AG04449 (cell line): Measurements from ENCODE around the gene NHERF1.

ENCODE experiments used
- CTCF ChIA-PET: fragments of 350-600 bp; formaldehyde crosslinking; extraction: SDS; loops from one replicate; lab custom pipeline; 2021; ENCODE audit warnings: antibody characterized with exemption; lab: Yijun Ruan, JAX
- POLR2A ChIA-PET: fragments of 400-600, 350-600 bp; formaldehyde crosslinking; extraction: SDS; loops from one replicate; lab custom pipeline; 2020; ENCODE audit warnings: antibody characterized with exemption, inconsistent platforms; lab: Yijun Ruan, JAX
- DNase-seq: peaks from one replicate; pipeline ENCODE4 v3.0.0-alpha.2; 2010; ENCODE audit warnings: low read depth, low spot score
- H3K4me3 ChIP-seq: 2 replicates; pipeline ENCODE4 v1.5.1; 2011; ENCODE audit warnings: low read depth, mild to moderate bottlenecking, control low read depth, low read length
- TF ChIP-seq, protein P1 (sequence below): IDR thresholded peaks from one replicate; pipeline ENCODE4 v1.5.1; 2011; ENCODE audit warnings: mild to moderate bottlenecking, moderate library complexity, low read length, control low read depth, inconsistent platforms; ENCODE audit not compliant: insufficient read depth; ENCODE audit errors: missing control alignments

Gene NHERF1

DNA sequence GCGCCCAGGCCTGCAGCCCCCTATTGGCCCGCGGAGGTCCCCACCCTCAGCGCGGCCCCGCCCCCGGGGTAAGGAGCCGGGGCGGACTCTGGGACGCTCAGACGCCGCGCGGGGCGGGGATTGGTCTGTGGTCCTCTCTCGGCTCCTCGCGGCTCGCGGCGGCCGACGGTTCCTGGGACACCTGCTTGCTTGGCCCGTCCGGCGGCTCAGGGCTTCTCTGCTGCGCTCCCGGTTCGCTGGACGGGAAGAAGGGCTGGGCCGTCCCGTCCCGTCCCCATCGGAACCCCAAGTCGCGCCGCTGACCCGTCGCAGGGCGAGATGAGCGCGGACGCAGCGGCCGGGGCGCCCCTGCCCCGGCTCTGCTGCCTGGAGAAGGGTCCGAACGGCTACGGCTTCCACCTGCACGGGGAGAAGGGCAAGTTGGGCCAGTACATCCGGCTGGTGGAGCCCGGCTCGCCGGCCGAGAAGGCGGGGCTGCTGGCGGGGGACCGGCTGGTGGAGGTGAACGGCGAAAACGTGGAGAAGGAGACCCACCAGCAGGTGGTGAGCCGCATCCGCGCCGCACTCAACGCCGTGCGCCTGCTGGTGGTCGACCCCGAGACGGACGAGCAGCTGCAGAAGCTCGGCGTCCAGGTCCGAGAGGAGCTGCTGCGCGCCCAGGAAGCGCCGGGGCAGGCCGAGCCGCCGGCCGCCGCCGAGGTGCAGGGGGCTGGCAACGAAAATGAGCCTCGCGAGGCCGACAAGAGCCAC, at the start of gene NHERF1:
NHERF1 (plus strand) TSS at position 100 of the 750 bp plus-strand sequence; CDS start at position 319, 219 bp downstream.
- ChIA-PET CTCF (interaction anchor here (0.7 to 4.7 kb wide), 12 partner anchors 11 to 121 kb away, joined by 3 to 185 read pairs (median 8); partner anchors contain the start of genes GRIN2C, NAT9 and RAB37), POLR2A (interaction anchor here (0.8 to 2.5 kb wide), 2 partner anchors 12 to 25 kb away, joined by 3 to 10 read pairs; no protein-coding TSS in a partner anchor)
- DNase-seq: peak; percentile 38
- TF ChIP-seq, protein P1, sequence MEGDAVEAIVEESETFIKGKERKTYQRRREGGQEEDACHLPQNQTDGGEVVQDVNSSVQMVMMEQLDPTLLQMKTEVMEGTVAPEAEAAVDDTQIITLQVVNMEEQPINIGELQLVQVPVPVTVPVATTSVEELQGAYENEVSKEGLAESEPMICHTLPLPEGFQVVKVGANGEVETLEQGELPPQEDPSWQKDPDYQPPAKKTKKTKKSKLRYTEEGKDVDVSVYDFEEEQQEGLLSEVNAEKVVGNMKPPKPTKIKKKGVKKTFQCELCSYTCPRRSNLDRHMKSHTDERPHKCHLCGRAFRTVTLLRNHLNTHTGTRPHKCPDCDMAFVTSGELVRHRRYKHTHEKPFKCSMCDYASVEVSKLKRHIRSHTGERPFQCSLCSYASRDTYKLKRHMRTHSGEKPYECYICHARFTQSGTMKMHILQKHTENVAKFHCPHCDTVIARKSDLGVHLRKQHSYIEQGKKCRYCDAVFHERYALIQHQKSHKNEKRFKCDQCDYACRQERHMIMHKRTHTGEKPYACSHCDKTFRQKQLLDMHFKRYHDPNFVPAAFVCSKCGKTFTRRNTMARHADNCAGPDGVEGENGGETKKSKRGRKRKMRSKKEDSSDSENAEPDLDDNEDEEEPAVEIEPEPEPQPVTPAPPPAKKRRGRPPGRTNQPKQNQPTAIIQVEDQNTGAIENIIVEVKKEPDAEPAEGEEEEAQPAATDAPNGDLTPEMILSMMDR: peak; percentile 18
- peak within 1 kb of the TSS; percentile 76 for H3K4me3 ChIP-seq

DNA sequence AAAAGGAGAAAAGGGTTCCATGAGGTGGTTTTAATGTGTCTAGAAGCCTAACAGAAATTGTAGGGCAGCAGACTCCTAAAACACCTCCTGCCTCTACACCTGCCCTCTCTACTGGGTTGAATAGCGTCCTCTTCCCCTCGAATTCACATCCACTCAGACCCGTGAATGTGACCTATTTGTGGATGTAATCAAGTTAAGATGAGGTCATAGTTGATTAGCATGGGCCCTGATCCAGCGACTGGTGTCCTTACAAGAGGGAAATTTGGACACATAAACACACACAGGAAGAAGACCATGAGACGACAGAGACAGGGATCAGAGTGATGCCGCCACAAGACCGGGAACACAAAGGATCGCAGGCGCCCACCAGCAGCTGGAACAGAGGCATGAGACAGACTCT, 49.2 kb upstream of the NHERF1 start:
- TF ChIP-seq, protein P1: no peak
- ChIA-PET POLR2A (no interaction called here), CTCF (no interaction called here)

DNA sequence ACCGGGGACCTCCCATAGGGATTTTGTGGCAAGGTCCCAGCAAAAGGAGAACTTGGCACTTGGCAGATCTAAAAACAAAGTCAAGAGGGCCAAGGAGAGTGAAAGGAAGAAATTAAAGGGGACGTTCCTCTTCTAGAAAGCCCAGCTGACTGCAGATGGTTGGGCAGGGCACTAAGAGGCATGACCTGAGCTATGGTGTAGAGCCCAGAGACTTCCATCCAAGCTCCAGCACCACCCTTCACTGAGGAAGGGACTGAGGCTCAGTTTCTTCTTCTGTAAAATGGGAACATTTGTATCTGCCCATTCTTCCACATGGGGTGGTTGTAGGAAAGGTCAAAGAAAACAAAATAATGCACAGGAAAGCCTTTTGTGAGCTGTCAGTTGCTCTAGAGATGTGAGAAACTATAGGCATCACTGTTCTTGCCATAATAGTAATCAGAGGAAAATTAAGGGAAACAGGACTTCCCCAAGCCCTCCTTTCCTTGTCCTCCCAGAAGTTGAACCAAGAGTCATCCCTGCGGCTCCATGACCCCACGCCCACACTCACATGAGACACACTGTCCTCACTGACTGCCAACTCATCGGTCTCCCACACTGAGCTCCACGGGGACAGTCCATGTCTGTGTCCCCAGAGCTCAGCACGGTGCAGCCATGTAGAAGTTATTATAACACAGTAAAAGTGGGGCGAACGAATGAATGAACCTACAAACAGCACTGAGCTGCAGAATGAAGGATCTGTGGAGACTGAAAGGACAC, 46.1 kb upstream of the NHERF1 start:
- ChIA-PET POLR2A (no interaction called here), CTCF (no interaction called here)
- H3K4me3 ChIP-seq: no peak overlapping the region
- TF ChIP-seq, protein P1: no peak
- DNase-seq: no peak

More for the DNA sequence above, 49.2 kb upstream of the NHERF1 start:
- no peak for DNase-seq
- no peak overlapping the region for H3K4me3 ChIP-seq

DNA sequence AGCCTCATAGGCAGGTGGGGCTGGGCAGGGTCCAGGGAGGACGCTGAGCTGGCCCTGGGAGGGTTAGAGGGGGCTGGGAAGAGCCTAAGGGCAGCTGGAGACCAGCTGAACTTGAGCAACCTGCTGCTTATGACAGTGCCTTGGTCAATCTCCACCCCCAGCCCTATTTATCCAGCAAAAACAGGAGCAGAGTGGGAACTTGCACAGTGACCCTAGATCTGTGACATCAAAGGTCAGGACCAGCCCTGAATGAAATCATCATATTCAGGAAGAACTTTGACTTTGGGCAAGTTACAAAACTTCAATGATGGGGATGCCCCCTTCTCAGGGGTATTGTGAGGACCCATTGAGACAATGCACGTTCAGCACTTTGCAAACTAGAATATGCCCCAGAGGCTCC, 45.1 kb upstream of the NHERF1 start:
- TF ChIP-seq, protein P1: no peak
- CTCF ChIA-PET: no interaction called here
- H3K4me3 ChIP-seq: no peak overlapping the region
- no peak for DNase-seq
- POLR2A ChIA-PET: no interaction called here

DNA sequence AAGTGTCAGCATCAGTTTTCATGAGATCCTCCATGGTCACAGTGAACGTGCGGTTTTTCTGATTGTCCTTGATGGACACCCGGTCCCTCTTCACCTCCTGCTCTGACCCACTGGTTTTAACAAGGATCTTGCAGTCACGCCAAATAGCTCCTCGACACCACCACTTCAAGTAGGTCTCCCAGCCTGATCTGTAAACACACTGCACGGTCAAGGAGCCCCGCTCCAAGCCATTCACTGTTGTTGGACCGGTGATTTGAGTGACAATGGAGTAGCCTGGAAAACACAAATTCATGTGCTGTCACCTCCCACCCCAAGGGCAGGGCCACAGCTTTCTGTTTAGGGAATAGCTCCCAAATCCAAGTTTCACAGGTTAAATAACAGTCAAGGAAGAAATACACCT, 43.9 kb upstream of the NHERF1 start:
- TF ChIP-seq, protein P1: no peak
- no peak for DNase-seq
- CTCF ChIA-PET: no interaction called here
- POLR2A ChIA-PET: no interaction called here
- no peak overlapping the region for H3K4me3 ChIP-seq
